GM19463 (cell line): ENCODE data around the gene GLUD2.
A peak's percentile ranks its signal among the peaks of the same experiment; 100 is the strongest.
"Not testable (repeated sequence)": the region's sequence is repeated elsewhere in the genome, so short reads cannot be mapped to it uniquely, and the experiment has no call there.

ENCODE experiments used
- ATAC-seq: cut with Tn5 transposase; IDR thresholded peaks from one replicate; pipeline ENCODE4 v1.9.1; 2021; ENCODE audit warnings: mild to moderate bottlenecking, moderate library complexity; ENCODE audit not compliant: unreplicated experiment

The GLUD2 gene

DNA sequence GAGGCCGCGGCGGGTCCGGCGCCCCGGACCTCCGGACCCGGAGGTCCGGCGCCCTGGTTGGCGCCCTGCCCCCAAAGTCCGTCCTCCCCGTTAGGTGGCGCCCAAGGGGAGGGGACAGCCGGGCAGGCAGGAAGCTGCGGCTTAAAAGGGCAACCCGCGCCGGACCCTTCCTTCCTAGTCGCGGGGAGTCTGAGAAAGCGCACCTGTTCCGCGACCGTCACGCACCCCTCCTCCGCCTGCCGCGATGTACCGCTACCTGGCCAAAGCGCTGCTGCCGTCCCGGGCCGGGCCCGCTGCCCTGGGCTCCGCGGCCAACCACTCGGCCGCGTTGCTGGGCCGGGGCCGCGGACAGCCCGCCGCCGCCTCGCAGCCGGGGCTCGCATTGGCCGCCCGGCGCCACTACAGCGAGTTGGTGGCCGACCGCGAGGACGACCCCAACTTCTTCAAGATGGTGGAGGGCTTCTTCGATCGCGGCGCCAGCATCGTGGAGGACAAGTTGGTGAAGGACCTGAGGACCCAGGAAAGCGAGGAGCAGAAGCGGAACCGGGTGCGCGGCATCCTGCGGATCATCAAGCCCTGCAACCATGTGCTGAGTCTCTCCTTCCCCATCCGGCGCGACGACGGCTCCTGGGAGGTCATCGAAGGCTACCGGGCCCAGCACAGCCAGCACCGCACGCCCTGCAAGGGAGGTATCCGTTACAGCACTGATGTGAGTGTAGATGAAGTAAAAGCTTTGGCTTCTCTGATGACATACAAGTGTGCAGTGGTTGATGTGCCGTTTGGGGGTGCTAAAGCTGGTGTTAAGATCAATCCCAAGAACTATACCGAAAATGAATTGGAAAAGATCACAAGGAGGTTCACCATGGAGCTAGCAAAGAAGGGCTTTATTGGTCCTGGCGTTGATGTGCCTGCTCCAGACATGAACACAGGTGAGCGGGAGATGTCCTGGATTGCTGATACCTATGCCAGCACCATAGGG lies at the start of gene GLUD2:
GLUD2 (plus strand) TSS at position 170 of the 979 bp plus-strand sequence; CDS start at position 245, 75 bp downstream.
- ATAC-seq, result peak; percentile 68

GRCh38 chrX:120999413-120999812 lies 48.0 kb upstream of the GLUD2 start:
- ATAC-seq, result no peak

DNA sequence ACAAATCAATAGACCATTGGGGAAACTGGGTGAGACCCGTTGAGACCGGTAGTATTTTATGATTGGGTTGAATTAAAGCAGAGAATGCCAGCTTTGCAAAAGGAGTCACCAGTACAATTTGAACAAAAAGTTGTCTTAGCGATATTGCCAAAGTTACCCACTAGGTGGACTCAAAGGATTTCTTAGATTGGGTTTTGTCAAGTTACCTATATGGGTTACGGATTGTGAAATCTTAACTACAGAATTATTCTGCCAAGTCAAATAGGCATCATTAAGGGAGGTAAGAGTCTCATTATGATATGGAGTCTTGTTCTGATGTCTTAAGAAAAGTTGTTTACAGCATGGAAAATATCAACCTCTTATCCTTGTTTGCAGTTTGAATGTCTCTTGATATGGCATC lies 46.8 kb upstream of the GLUD2 start:
- ATAC-seq, result no peak

DNA sequence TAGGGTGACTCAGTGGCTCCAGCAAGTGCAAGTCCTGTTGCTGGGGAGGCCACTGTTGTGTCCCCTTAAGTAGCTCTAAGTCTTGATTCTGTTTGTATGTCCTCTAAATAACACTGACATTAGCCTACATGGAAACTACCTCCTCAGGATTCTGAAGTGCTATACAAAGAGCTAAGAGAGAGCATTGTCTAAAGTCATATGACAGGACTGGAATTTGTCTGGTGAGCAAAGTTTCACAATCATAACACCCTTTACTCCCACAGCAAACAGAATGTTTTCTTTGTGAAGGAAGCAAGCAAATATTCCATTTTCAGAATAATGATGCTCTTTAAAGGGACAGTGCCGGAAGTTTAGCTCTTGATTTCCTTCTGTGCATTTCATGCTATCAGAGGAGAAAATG lies 38.5 kb upstream of the GLUD2 start:
- no peak for ATAC-seq

DNA sequence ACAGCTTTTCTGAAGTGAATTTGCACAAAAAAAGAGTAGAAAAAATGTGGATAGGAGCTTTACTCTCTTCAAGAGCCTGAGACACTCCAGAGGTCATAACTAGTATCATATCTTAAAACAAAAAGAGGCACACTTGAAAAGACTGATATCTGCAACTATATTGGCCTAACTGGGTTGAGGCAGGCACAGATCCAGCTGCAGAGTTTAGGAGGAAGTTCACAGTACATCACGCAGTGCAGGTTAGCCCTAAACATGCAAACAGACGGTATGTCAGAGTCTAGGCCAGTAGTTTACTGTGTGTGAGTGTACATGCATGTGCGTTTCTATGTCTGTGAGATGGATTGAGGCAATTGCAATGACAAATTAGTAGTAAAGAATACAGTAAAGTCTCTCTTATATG lies 37.6 kb upstream of the GLUD2 start:
- no peak for ATAC-seq

- no peak for ATAC-seq
Measured at GRCh38 chrX:121010218-121010617, 37.2 kb upstream of the GLUD2 start.

- ATAC-seq, result no peak
Measured at GRCh38 chrX:121011254-121011653, 36.2 kb upstream of the GLUD2 start.

- ATAC-seq, result no peak
Measured at GRCh38 chrX:121013897-121014455, 33.4 kb upstream of the GLUD2 start.

- no peak for ATAC-seq
Measured at GRCh38 chrX:121014826-121015225, 32.6 kb upstream of the GLUD2 start.

GRCh38 chrX:121028419-121028818 lies 19.0 kb upstream of the GLUD2 start:
- no peak for ATAC-seq

GRCh38 chrX:121030083-121030482 lies 17.3 kb upstream of the GLUD2 start:
- ATAC-seq, result no peak

- no peak for ATAC-seq
Measured at GRCh38 chrX:121032531-121032930, 14.9 kb upstream of the GLUD2 start.

GRCh38 chrX:121036137-121036536 lies 11.3 kb upstream of the GLUD2 start:
- ATAC-seq, result no peak

GRCh38 chrX:121036951-121037350 lies 10.5 kb upstream of the GLUD2 start:
- no peak for ATAC-seq

DNA sequence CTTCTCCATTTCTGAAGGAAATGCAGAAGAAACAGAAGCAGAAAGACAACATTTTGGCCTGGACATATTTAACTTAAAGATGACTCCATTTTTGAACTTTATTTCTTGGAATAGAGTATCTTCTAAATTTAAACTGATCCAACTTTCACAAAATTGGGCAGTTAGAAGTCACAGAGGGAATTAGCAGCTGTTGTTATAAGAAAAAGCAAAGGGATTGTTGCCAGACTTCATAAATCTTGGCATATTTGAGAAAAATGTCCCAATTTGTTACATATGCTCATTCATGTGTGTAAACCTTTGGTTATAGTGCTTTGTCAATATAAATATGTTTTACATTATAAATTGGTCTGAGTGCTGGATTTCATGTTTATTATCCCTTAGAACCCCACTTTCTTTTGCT lies 3.4 kb downstream of the GLUD2 start:
- no peak for ATAC-seq

- no peak for ATAC-seq
Measured at GRCh38 chrX:121052122-121052521, 4.7 kb downstream of the GLUD2 start.

DNA sequence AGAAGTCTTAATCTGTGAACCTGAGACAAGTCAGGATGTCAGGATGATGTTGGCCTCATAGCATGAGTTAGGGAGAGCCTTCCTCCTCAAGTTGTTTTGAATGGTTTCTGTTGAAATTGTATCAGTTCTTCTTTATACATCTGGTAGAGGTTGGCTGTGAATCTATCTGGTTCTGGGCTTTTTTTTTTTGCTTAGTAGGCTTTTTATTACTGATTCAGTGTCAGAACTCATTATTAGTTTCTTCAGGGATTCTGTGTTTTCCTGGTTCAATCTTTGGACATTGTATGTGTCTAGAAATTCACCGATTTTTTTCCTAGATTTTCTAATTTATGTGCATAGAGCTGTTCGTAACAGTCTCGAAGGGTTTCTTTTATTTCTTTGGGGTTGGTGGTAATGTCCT lies 14.9 kb downstream of the GLUD2 start:
- no peak for ATAC-seq

- no peak for ATAC-seq
Measured at GRCh38 chrX:121064579-121064978, 17.2 kb downstream of the GLUD2 start.

DNA sequence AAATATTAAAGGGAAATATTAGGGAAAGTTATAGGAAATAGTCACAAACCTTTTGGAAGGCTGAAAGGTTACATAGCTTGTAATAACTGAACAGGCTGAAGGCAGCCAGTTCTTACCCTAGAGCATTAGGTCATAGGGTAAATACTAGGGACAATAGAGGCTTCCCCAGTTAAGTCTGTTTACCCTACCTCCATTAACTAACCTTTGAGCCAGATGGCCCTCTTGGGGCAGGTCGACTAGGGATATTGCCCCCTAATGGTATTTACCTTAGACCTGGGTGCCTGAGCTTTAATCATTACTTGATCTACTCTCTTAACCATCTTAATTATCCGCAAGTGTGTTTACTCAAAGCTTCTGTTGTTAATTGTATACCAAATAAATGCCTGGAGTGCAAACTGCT lies 36.8 kb downstream of the GLUD2 start:
- not testable (repeated sequence) for ATAC-seq

GRCh38 chrX:121084903-121085611 lies 37.6 kb downstream of the GLUD2 start:
- ATAC-seq, result no peak

GRCh38 chrX:121085612-121086010 lies 38.2 kb downstream of the GLUD2 start:
- no peak for ATAC-seq

GRCh38 chrX:121093011-121093410 lies 45.6 kb downstream of the GLUD2 start:
- ATAC-seq, result no peak
